H1 (cell line): ENCODE data around the gene METTL22. TPM values are rescaled to one million over a fixed set of nuclear protein-coding genes. Genes with fewer than 3 reads are reported as not detected.

Experiments
- CTCF ChIA-PET: fragments of 300-600 bp; sonication (Branson Sonifier 250); formaldehyde crosslinking; loops from one replicate; lab custom pipeline; 2021; ENCODE audit not compliant: partially characterized antibody; lab: Charles Lee
- POLR2A ChIA-PET: fragments of 300-600 bp; sonication (Branson Sonifier 250); formaldehyde crosslinking; loops from one replicate; lab custom pipeline; 2021; ENCODE audit warnings: inconsistent platforms; ENCODE audit not compliant: partially characterized antibody; lab: Charles Lee
- DNase-seq, 2 experiments: peaks; one replicate each; pipeline versions ENCODE4 v3.0.0 to v3.0.0-alpha.2; 2010 to 2022; ENCODE audit warnings: low spot score in 2 of 2, low read depth in 1 of 2, mixed read lengths in 1 of 2
- FAIRE-seq: peaks from 2 replicates; lab custom pipeline; 2011; peaks lifted over from hg19 to GRCh38; lab: Jason Lieb, UNC
- H2AFZ ChIP-seq: 2 replicates; pipeline ENCODE4 v1.8.1; 2012; ENCODE audit warnings: low read length, inconsistent platforms
- H2AK5ac ChIP-seq: 2 replicates; pipeline ENCODE4 v1.6.1; 2013; ENCODE audit warnings: low read depth, low read length
- H2BK120ac ChIP-seq: replicated peaks from 2 replicates; pipeline ENCODE3; 2013; ENCODE audit warnings: low read depth, low read length, inconsistent platforms
- H2BK12ac ChIP-seq: 2 replicates; pipeline ENCODE4 v1.6.1; 2013; ENCODE audit warnings: low read depth, low read length
- H2BK15ac ChIP-seq: 2 replicates; pipeline ENCODE4 v1.6.1; 2013; ENCODE audit warnings: low read length
- H2BK20ac ChIP-seq: 2 replicates; pipeline ENCODE4 v1.6.1; 2013; ENCODE audit warnings: low read length
- H2BK5ac ChIP-seq: 2 replicates; pipeline ENCODE4 v1.6.1; 2013; ENCODE audit warnings: low read depth, low read length
- H3K14ac ChIP-seq: 2 replicates; pipeline ENCODE4 v1.6.1; 2013; ENCODE audit warnings: inconsistent platforms; ENCODE audit not compliant: insufficient read length
- H3K18ac ChIP-seq: 2 replicates; pipeline ENCODE4 v1.6.1; 2013; ENCODE audit warnings: low read length; ENCODE audit errors: extremely low read depth
- H3K23ac ChIP-seq: 2 replicates; pipeline ENCODE4 v1.6.1; 2013; ENCODE audit warnings: inconsistent platforms; ENCODE audit not compliant: insufficient read length
- H3K23me2 ChIP-seq: 2 replicates; pipeline ENCODE4 v1.6.1; 2013; ENCODE audit warnings: low read depth, low read length
- H3K27ac ChIP-seq: 2 replicates; pipeline ENCODE4 v1.6.1; 2011; ENCODE audit warnings: low read depth, low read length, inconsistent platforms
- H3K27me3 ChIP-seq, 4 experiments: replicated peaks in 1 of 4; 1 replicate in 1 of 4; 2 replicates in 3 of 4; pipeline versions ENCODE4 v1.6.1 to v1.8.1; 2011 to 2013; ENCODE audit warnings: low read length in 3 of 4, mild to moderate bottlenecking in 3 of 4, inconsistent platforms in 2 of 4, mixed read lengths in 2 of 4, moderate library complexity in 1 of 4; ENCODE audit not compliant: control insufficient read depth in 3 of 4, insufficient read depth in 3 of 4; ENCODE audit errors: extremely low read depth in 1 of 4
- H3K36me3 ChIP-seq, 4 experiments: 2 replicates each; pipeline versions ENCODE4 v1.6.1 to v1.8.1; 2011 to 2013; ENCODE audit warnings: mild to moderate bottlenecking in 4 of 4, low read length in 3 of 4, moderate library complexity in 2 of 4, control low read depth in 1 of 4, inconsistent platforms in 1 of 4; ENCODE audit not compliant: insufficient read depth in 4 of 4, control insufficient read depth in 2 of 4
- H3K4ac ChIP-seq: replicated peaks from 2 replicates; pipeline ENCODE3; 2013; ENCODE audit warnings: low read length, low read depth, mixed read lengths, inconsistent platforms; ENCODE audit not compliant: insufficient read length
- H3K4me1 ChIP-seq, 4 experiments: replicated peaks in 1 of 4; 1 replicate in 1 of 4; 2 replicates in 3 of 4; pipeline versions ENCODE4 v1.6.1 to v1.8.1; 2011 to 2013; ENCODE audit warnings: low read length in 3 of 4, inconsistent platforms in 2 of 4, mixed read lengths in 1 of 4; ENCODE audit not compliant: insufficient read depth in 4 of 4, control insufficient read depth in 3 of 4
- H3K4me2 ChIP-seq, 2 experiments: 2 replicates each; pipeline versions ENCODE4 v1.6.1 to v1.8.1; 2011 to 2013; ENCODE audit warnings: low read depth in 2 of 2, low read length in 2 of 2, control low read depth in 1 of 2, inconsistent platforms in 1 of 2, mild to moderate bottlenecking in 1 of 2; ENCODE audit not compliant: insufficient read depth in 1 of 2
- H3K4me3 ChIP-seq, 4 experiments: fragments of 200-600, 300-600 bp in 1 of 4; sonication (generic), shearing (Covaris generic), sonication (Bioruptor Twin) in 1 of 4; 2 replicates each; pipeline versions ENCODE4 v1.5.1 to v1.8.1; 2011 to 2016; ENCODE audit warnings: low read length in 4 of 4, low read depth in 3 of 4, control low read depth in 2 of 4, inconsistent platforms in 2 of 4, mild to moderate bottlenecking in 2 of 4, mixed read lengths in 1 of 4, moderate library complexity in 1 of 4; ENCODE audit not compliant: insufficient read depth in 2 of 4; ENCODE audit errors: extremely low read depth in 1 of 4
- H3K56ac ChIP-seq: replicated peaks from 2 replicates; pipeline ENCODE3; 2013; ENCODE audit warnings: low read depth, mild to moderate bottlenecking, mixed read lengths, low read length, inconsistent platforms; ENCODE audit not compliant: insufficient read length
- H3K79me1 ChIP-seq: 2 replicates; pipeline ENCODE4 v1.6.1; 2013; ENCODE audit warnings: low read depth, low read length, control low read depth
- H3K79me2 ChIP-seq, 2 experiments: 2 replicates each; pipeline versions ENCODE4 v1.6.1 to v1.8.1; 2012 to 2013; ENCODE audit warnings: low read length in 2 of 2, mild to moderate bottlenecking in 2 of 2, inconsistent platforms in 1 of 2; ENCODE audit not compliant: insufficient read depth in 2 of 2, control insufficient read depth in 1 of 2
- H3K9ac ChIP-seq, 4 experiments: replicated peaks in 1 of 4; 1 replicate in 1 of 4; 2 replicates in 3 of 4; pipeline versions ENCODE4 v1.6.1 to v1.8.1; 2011 to 2013; ENCODE audit warnings: low read depth in 3 of 4, low read length in 3 of 4, control low read depth in 2 of 4, mild to moderate bottlenecking in 2 of 4, moderate library complexity in 2 of 4, inconsistent platforms in 1 of 4; ENCODE audit errors: extremely low read depth in 1 of 4
- H3K9me3 ChIP-seq, 2 experiments: 2 replicates each; pipeline versions ENCODE4 v1.6.1 to v1.8.1; 2012 to 2013; ENCODE audit warnings: mild to moderate bottlenecking in 2 of 2, moderate library complexity in 2 of 2, control low read depth in 1 of 2, inconsistent platforms in 1 of 2, low read depth in 1 of 2, low read length in 1 of 2, mixed read lengths in 1 of 2; ENCODE audit not compliant: insufficient read depth in 2 of 2
- H4K20me1 ChIP-seq, 2 experiments: replicated peaks in 1 of 2; 2 replicates each; pipeline versions ENCODE3 to v1.8.1; 2011 to 2013; ENCODE audit warnings: inconsistent platforms in 2 of 2, low read length in 2 of 2, mild to moderate bottlenecking in 1 of 2; ENCODE audit not compliant: insufficient read depth in 2 of 2, control insufficient read depth in 1 of 2
- H4K5ac ChIP-seq: 2 replicates; pipeline ENCODE4 v1.6.1; 2013; ENCODE audit warnings: low read length, low read depth, mixed read lengths, inconsistent platforms; ENCODE audit not compliant: insufficient read length
- H4K8ac ChIP-seq: 2 replicates; pipeline ENCODE4 v1.8.0; 2013; ENCODE audit warnings: mild to moderate bottlenecking, moderate library complexity, low read length, inconsistent platforms; ENCODE audit not compliant: insufficient read depth; ENCODE audit errors: extremely low read depth
- H4K91ac ChIP-seq: replicated peaks from 2 replicates; pipeline ENCODE3; 2013; ENCODE audit warnings: low read length, mixed read lengths, inconsistent platforms; ENCODE audit not compliant: insufficient read length
- WGBS, 2 experiments: shearing (Covaris generic) in 1 of 2; methylation state at CpG; one replicate each; pipeline versions ENCODE4 v1.1.6 to v1.1.7; 2013 to 2015; ENCODE audit warnings: low lambda C conversion rate in 2 of 2, mixed read lengths in 2 of 2, inconsistent platforms in 1 of 2, low coverage in 1 of 2, missing lambda C conversion rate in 1 of 2; ENCODE audit not compliant: insufficient replicate concordance in 2 of 2, insufficient coverage in 1 of 2, insufficient read length in 1 of 2; ENCODE audit errors: extremely low coverage in 1 of 2, missing lambda C conversion rate in 1 of 2; 5-methylcytosine and 5-hydroxymethylcytosine counted together
- polyA plus RNA-seq, 7 experiments: library from polyadenylated mRNA; depleted of rRNA in 3 of 7; stranded (reverse) in 5 of 7; unstranded in 2 of 7; fragments of >200 nt in 5 of 7; fragments of 200-250 nt in 2 of 7; gene quantifications; 1 replicate in 5 of 7; 2 replicates in 1 of 7; 4 replicates in 1 of 7; pipeline versions ENCODE4 v1.2.1 to v1.2.3, GENCODE V29; 2011 to 2013; ENCODE audit warnings: missing spikeins in 2 of 7, mixed read lengths in 2 of 7
- total RNA-seq: library from RNA; stranded (reverse); fragmentation: NEBNext Ultra II Directional; extraction: Animal tissue kit (Norgen Biotek cat#: 25700); gene quantifications from 2 replicates; pipeline ENCODE4 v1.2.1, GENCODE V29; 2021

METTL22 gene
- total and polyA plus RNA-seq, 2 of the 8 experiments (the other 6 are each of a cell fraction or from before 2014, with no cell fraction given): 56.7 to 85.2 TPM

DNA sequence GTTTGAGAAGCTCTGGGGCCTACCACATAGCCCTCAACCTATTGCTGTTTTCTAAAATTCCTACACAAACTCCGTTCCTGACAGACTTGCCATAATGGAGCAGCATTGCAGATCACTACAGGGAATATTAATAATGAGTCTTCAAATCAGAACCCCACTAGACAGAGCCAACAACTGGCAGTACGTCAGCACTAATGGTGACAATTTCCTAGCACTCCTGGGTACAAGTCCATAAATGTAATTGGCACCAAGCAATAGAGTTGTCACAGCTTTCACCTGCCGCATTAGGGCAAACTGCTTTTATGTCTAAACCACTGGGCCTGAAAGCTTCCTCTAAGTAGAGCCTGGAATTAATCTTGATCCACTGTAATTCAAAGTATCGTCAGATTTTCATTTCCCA, 27.4 kb downstream of the METTL22 start:
- H3K56ac ChIP-seq: no peak overlapping the region
- no peak overlapping the region for H3K23ac ChIP-seq
- no peaks in the 10 kb centered on the region for H3K27me3 ChIP-seq
- no peaks in the 10 kb centered on the region for H3K4me1 ChIP-seq
- ChIA-PET CTCF (interaction anchor here (7.7 kb wide), 1 partner anchor 13 kb away, joined by 63 read pairs; no protein-coding TSS in a partner anchor), POLR2A (interaction anchor here (0.8 to 2.0 kb wide), 4 partner anchors 16 to 76 kb away, joined by 3 to 10 read pairs (median 3); partner anchors contain the start of gene METTL22)
- no peak overlapping the region for H4K91ac ChIP-seq
- no peak overlapping the region for H2BK20ac ChIP-seq
- H3K79me2 ChIP-seq: no peaks in the 10 kb centered on the region
- WGBS, 2 experiments: 87% methylated on average over 4 of the region's 4 CpGs; no CpG with 5 or more reads in 1 of the 2 experiments
- H3K4ac ChIP-seq: no peak overlapping the region
- no peaks in the 10 kb centered on the region for H3K79me1 ChIP-seq
- peaks cover 23 to 47% (median 42%) of the 10 kb centered on the region in 4 experiments for H3K36me3 ChIP-seq
- DNase-seq (no peak), FAIRE-seq (no peak)
- H4K20me1 ChIP-seq: peaks cover 3% of the 10 kb centered on the region in 2 experiments
- no peak overlapping the region for H2AFZ ChIP-seq
- H3K23me2 ChIP-seq: no peaks in the 10 kb centered on the region
- no peak overlapping the region for H3K18ac ChIP-seq
- H3K27ac ChIP-seq: no peak overlapping the region
- no peaks in the 10 kb centered on the region for H3K9me3 ChIP-seq
- no peak overlapping the region for H2BK5ac ChIP-seq
- no peak overlapping the region for H3K4me3 ChIP-seq
- no peak overlapping the region for H4K8ac ChIP-seq
- no peak overlapping the region for H3K9ac ChIP-seq
- no peak overlapping the region for H4K5ac ChIP-seq
- no peak overlapping the region for H2BK15ac ChIP-seq
- no peak overlapping the region for H3K14ac ChIP-seq
- no peak overlapping the region for H2AK5ac ChIP-seq
- H2BK120ac ChIP-seq: no peak overlapping the region
- H2BK12ac ChIP-seq: no peak overlapping the region
- no peak overlapping the region for H3K4me2 ChIP-seq
